HG02571 (cell line): ENCODE measurements around the gene TSHZ2.

Experiments
- ATAC-seq: cut with Tn5 transposase; IDR thresholded peaks from one replicate; pipeline ENCODE4 v1.9.1; 2021; ENCODE audit warnings: mild to moderate bottlenecking, moderate library complexity; ENCODE audit not compliant: unreplicated experiment

The TSHZ2 gene

GRCh38 chr20:52972190-52972937, at the start of gene TSHZ2:
TSS of gene TSHZ2 (plus strand) at chr20:52972358. CDS start at chr20:52973294, 936 bp downstream.
- ATAC-seq = no peak

GRCh38 chr20:52922436-52922835, 49.7 kb upstream of the TSHZ2 start:
- no peak for ATAC-seq

GRCh38 chr20:52923123-52923937, 48.8 kb upstream of the TSHZ2 start:
- ATAC-seq = no peak

GRCh38 chr20:52924411-52925271, 47.5 kb upstream of the TSHZ2 start:
- ATAC-seq = no peak

- no peak for ATAC-seq
Observed at GRCh38 chr20:52926505-52926904, 45.7 kb upstream of the TSHZ2 start.

GRCh38 chr20:52933867-52934266, 38.3 kb upstream of the TSHZ2 start:
- no peak for ATAC-seq

- no peak for ATAC-seq
Observed at GRCh38 chr20:52936351-52937340, 35.5 kb upstream of the TSHZ2 start.

- no peak for ATAC-seq
Observed at GRCh38 chr20:52937591-52938100, 34.5 kb upstream of the TSHZ2 start.

GRCh38 chr20:52939141-52939540, 33.0 kb upstream of the TSHZ2 start:
- no peak for ATAC-seq

- no peak for ATAC-seq
Observed at GRCh38 chr20:52941808-52942207, 30.4 kb upstream of the TSHZ2 start.

- no peak for ATAC-seq
Observed at GRCh38 chr20:52943185-52943841, 28.8 kb upstream of the TSHZ2 start.

- no peak for ATAC-seq
Observed at GRCh38 chr20:52945268-52945667, 26.9 kb upstream of the TSHZ2 start.

GRCh38 chr20:52945862-52946522, 26.2 kb upstream of the TSHZ2 start:
- ATAC-seq = no peak

GRCh38 chr20:52948491-52948890, 23.7 kb upstream of the TSHZ2 start:
- no peak for ATAC-seq

- no peak for ATAC-seq
Observed at GRCh38 chr20:52953020-52953419, 19.1 kb upstream of the TSHZ2 start.

GRCh38 chr20:52954849-52955248, 17.3 kb upstream of the TSHZ2 start:
- ATAC-seq = no peak

GRCh38 chr20:52958211-52958610, 13.9 kb upstream of the TSHZ2 start:
- ATAC-seq = no peak

GRCh38 chr20:52959125-52959524, 13.0 kb upstream of the TSHZ2 start:
- ATAC-seq = no peak

- no peak for ATAC-seq
Observed at GRCh38 chr20:52962183-52962582, 10.0 kb upstream of the TSHZ2 start.
